Stimulated activated CD4-positive, alpha-beta T cell treated with anti-CD3 and anti-CD28 coated beads, Interleukin-2, amount 100 ng/mL, for 48 hours (primary cell): ENCODE data around the gene ENO3.

Experiments
- DNase-seq, 2 donors: peaks; one replicate each; pipeline ENCODE4 v3.0.0-alpha.2; 2020

ENO3 gene

GRCh38 chr17:4938069-4938491, 12.8 kb upstream of the ENO3 start:
- no peak for DNase-seq

DNA sequence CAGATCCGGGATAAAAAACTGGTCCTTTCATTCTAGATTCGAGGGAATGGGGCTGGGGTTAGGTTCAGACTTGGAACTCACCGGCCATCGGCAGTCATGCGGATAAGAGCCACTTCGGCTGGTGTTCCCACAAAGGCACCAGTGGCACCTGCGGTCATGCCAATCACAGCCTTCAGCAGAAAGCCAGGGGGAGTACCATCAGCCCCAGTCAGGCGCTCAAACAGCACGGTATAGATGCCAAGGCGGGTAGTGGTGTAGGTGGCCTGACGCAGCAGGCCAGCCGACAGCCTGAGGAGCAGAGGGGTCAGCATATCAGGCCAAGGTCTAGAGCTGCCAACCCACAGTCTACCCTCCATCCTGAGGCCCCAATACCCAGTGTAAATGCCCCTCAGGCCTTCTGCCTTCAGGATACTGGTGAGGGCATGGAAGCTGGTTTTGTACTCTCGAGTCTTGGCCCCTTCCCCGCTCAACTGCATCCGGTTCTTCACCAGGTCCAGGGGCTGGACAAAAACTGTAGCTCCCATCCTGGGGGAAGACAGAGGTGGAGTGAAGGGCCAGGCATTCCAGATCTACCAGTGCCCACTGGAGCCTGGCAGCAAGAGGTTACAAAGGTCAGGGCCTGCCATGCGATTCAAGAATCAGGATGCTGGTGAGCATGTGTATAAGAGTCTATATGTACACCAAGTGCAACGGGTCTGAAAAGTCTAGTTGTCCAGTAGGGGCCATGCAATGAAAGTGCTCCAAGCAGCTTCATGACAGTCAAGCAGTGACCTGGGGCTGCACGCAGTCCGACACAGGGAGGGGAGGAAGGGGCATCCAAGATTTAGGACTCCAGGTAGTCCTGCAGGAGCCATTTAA, 12.0 kb upstream of the ENO3 start:
- DNase-seq: no peak

GRCh38 chr17:4939546-4939795, 11.4 kb upstream of the ENO3 start:
- DNase-seq: no peak

GRCh38 chr17:4939796-4940554, 10.9 kb upstream of the ENO3 start, which contains the start of the genes RNF167 and SLC25A11:
Gene RNF167 (plus strand): TSS chr17:4940268. CDS start chr17:4940910, 642 bp downstream.
Gene SLC25A11 (minus strand): TSS chr17:4940046. CDS start chr17:4939910, 136 bp downstream.
- peak; percentile 89 to 94 for DNase-seq

DNA sequence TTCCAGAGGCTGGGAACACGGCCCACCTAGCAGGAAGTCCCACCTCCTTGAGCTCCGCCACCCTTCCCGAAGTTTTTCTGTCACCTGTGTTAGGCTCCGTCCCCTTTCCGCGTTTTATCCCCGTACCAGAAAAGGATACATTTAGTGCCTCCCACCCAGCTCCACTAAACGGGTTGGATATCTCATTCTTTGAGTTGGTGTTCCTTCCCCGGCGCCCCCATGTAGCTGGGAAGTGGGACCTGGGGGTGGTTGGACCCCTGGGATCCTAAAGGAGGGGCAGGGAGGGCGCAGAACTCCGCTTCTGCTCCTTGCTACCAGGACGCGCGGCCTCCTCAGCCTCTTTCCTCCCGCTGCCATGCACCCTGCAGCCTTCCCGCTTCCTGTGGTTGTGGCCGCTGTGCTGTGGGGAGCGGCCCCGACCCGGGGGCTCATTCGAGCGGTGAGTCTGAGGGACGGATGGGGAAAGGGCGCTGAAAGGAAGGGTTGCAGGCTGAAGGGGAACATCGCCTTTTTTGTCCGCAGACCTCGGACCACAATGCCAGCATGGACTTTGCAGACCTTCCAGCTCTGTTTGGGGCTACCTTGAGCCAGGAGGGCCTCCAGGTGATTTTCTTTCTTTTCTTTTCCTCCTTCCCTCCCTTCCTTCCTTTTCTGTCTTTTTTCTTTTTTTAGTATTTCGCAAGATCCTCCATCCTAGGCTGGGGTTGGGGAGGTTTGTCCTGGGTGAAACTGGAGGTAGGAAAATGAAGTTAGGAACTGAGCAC, 10.2 kb upstream of the ENO3 start:
- DNase-seq: no peak

DNA sequence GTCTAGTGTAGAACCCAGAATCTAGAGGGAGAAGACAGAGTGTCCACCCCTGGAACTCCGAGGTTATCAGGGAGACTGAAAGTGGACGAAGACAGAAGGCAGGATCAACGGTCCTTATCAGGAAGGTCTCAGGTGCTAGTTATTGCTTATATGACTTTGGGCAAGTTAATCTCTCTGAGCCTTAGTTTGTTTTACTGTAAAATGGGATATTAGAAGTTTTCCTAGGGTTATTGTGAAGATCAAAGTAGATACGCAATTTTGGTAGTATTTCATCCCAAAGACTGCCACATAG, 9.7 kb upstream of the ENO3 start:
- no peak for DNase-seq

DNA sequence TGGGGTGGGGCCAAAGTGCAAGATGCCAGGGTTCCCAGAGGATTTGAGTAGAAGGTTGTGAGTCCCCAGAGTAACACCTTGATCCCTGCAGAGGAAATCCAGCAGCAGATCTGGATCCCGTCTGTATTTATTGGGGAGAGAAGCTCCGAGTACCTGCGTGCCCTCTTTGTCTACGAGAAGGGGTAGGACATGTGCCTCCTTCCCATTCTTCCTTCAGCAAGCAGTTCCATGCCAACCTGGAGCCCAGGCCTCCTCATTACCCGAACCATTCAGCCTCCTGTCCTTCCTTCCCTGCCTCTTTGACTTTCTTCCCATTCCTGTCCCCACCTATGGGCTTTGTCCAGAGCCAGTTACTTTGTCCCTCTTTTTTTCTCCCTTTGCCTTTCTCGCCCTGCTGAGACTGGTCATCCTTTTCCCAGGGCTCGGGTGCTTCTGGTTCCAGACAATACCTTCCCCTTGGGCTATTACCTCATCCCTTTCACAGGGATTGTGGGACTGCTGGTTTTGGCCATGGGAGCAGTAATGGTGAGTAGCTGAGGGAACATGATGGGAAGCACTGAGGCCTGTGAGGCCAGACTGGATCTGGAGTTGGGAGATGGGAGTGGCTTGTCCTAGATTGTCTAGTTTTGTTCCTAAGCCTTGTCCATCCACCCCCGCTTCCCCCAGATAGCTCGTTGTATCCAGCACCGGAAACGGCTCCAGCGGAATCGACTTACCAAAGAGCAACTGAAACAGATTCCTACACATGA, 8.0 kb upstream of the ENO3 start:
- DNase-seq: no peak

- DNase-seq: peak in 1 of 2 donors; percentile 44
These were observed 6.8 kb upstream of the ENO3 start for GRCh38 chr17:4944163-4944553.

DNA sequence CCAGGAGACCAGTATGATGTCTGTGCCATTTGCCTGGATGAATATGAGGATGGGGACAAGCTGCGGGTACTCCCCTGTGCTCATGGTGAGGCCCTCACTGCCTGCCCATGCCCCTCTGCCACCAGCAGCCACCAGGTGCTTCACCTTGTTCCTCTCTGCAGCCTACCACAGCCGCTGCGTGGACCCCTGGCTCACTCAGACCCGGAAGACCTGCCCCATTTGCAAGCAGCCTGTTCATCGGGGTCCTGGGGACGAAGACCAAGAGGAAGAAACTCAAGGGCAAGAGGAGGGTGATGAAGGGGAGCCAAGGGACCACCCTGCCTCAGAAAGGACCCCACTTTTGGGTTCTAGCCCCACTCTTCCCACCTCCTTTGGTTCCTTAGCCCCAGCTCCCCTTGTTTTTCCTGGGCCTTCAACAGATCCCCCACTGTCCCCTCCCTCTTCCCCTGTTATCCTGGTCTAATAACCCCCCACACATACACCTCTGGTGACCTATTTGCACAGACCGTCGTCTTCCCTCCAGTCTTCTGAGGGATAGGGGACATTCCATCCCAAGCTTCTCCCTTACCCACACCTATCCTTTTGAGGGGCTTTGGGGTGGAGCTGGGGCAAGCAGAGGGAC, 6.3 kb upstream of the ENO3 start:
- DNase-seq: peak in 1 of 2 donors; percentile 44

DNA sequence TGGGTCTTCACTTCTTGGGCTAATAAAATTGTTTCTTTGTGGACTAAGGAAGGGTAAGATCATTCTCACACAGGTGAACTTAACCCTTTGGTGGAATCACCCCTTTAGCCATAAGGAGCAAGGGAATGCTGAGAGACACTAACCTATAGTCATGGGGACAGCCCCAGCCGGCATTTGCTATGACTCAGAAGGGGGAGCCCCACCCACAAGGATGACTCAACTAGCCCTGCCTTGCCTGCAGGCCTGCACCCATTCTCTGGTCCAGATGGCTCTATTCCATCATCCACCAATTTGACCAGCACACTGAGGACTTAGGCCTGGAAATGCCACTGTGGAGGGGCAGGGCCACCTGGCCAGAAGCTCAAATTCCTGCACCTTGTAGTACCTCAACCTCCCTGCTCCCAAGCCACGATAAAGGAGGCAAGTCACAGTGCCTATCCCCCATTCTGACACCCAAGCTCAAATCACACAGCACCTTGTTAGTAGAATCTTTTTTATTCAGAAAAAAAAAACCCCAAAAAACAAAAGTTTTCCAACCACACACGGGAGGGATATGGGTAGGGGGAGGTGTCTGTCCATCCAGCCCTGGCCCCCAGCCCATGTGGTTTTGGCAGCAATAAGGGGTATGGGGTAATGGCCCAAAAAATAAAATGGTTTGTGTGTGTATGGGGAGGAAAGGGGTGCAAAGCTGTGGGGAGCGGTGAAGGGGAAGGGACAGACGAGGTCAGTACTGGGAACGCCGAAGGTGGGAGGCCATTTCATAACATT, 5.6 kb upstream of the ENO3 start:
- peak; percentile 79 to 82 for DNase-seq

GRCh38 chr17:4945944-4946280, 5.0 kb upstream of the ENO3 start:
- no peak for DNase-seq

DNA sequence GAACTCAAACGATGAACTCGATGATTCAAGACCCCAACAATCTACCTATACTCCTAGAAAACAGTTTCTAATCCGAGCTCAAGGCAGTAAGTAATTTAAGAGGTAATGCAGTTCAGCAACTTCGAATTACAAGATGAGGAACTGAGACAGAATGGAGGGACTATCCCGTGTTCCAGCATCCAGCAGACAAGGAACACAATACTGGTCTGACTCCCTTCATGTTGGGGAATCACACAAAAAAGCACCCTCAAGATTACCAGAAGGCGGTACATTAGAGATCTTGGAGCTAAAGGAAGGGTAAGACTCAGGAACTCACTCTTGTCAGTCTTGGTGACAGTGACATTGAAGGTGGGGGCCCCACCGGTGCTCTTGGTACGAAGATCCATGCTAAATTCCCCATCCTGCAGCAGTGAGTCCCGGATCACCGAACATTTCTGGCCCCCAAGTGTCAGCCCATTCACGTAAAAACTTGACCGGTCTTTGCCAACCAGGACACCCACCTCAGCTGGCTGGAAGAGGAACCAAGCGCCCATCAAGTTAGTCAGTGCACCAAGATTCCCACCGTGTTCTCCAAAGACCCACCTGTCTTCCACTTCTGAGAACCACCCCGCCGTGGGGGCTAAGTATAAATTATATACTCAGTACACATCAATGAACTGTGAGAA, 4.5 kb upstream of the ENO3 start:
- no peak for DNase-seq

GRCh38 chr17:4947010-4947410, 3.9 kb upstream of the ENO3 start:
- no peak for DNase-seq

DNA sequence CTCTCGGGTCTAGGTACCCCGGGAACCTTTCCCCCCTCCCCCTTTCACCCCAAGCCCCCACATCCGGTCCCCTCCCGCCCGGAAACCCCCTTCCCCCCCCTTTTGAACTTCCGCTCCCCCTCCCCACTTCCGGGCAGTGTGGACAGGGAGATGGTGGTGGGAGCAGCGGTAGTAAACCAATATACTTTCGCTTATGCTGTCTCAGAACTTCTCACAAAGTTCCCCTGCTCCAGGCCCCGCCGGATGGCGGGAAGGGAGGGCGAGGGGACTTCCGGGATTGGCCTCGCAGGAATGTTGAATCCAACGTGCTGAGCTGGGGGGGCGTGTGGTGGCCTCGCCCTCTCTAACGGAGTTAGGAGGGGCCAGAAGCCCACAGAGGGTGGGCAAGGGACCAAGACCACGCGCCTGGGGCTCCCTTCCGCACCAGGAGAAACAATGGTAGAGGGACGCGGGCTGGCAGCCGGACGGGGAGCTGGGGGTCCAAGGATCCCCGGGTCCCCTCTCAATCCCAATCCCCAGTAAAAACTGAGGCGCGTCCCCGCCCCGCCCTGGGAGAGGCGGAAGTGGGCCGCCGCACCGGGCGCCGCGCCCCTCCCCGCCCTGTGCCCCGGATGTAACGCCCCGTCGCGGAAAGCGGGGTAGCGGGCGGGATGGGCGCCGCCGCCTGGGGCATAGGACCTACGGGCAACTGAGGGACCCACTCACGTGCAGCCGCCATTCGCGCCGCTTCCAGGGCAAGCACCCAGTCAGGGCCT, 3.3 kb upstream of the ENO3 start:
- DNase-seq: peak; percentile 62 to 64

GRCh38 chr17:4948166-4948930, 2.6 kb upstream of the ENO3 start, which contains the start of gene PFN1:
Gene PFN1 (minus strand): TSS chr17:4948530. CDS start chr17:4948394, 136 bp downstream.
- peak; percentile 84 to 85 for DNase-seq

DNA sequence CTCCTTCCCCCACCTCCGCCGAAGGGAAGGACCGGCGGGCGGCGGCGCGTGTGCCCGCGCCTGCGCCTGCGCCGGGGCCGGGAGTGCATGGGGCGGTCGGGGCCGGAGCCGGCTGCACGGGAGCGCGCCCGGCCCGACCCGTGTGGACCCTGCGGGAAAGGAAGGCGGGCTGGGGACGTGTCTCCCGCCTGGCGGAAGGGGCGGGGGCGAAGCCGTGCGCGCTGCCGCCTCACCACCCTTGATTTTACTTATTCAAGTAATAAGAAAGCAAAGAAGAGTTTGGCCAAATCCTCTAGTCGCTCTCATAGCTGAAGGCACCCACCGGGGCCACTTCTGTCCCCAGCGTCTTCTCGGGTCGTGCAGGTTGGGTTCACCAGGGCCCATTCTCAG, 2.0 kb upstream of the ENO3 start:
- peak; percentile 66 to 75 for DNase-seq

DNA sequence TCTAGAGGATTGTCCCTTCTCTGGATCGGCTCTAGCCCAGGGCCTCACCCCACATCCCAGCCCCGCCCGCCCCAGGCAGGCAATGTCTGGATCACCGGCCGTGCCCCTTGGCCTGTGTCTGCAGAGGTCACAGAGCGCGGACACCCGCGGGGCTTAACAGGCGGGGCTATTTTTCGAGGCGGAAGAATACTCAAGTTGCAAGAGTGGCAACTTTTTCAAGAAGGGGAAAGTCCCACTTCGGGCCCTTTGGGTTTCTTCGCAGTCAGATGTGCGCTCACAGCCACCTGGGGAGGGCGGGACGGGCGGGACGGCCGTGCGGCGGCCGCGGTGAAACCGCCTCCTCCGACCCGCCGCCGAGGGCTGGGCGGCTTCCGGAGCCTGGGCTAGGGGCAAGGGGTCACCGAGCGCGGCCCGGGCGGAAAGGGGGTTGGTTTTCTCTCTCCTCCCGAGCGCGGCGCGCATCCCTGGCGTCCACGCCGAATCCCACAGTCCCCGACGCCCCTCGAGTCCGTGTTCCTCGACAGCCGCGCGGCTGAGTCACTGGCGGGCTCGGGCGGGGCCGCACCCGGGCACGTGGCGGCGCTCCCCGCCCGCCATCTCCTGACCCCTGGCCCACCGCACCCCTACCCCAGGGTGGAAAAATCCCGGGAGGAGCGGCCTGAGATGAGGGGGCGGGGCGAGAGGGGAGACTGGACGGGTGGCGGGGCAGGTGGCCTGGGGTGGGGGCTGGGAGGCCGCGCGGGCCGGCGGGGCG, 1.4 kb upstream of the ENO3 start:
- peak; percentile 65 to 70 for DNase-seq

- DNase-seq: no peak
These were observed 709 bp upstream of the ENO3 start for GRCh38 chr17:4950075-4950745.
